ENCODE measurements around the gene PLAAT4.
A peak's percentile ranks its signal among the peaks of the same experiment; 100 is the strongest.

Gene PLAAT4

GRCh38 chr11:63507511-63507910 is 29.1 kb upstream of the PLAAT4 start:
- no peaks in the 10 kb centered on the region for H3K79me2 ChIP-seq (ENCODE audit: insufficient read depth, low read length)
- no peaks in the 10 kb centered on the region for H3K4me1 ChIP-seq (ENCODE audit: insufficient read depth, low read length)
- no peaks in the 10 kb centered on the region for H3K36me3 ChIP-seq (ENCODE audit: insufficient read depth, low read length)
- H3K27me3 ChIP-seq (ENCODE audit: insufficient read depth, low read length, poor library complexity), result no peaks in the 10 kb centered on the region
- ATAC-seq (ENCODE audit: insufficient read depth, low read depth) (no peak), DNase-seq (no peak)
- H3K27ac ChIP-seq (ENCODE audit: low read length), result no peak overlapping the region
- H3K9ac ChIP-seq (ENCODE audit: low read depth, low read length), result no peak overlapping the region
- no peak overlapping the region for H3K4me2 ChIP-seq (ENCODE audit: insufficient read depth, low read length)
- TF ChIP-seq CTCF (IDR thresholded peaks at IDR 0.05; ENCODE audit: borderline replicate concordance, extremely low read depth, low read length, poor library complexity, severe bottlenecking), result no peak
- no peak for TF ChIP-seq EZH2 (IDR thresholded peaks at IDR 0.05; ENCODE audit: borderline replicate concordance, low read depth, low read length, severe bottlenecking)
- no peak overlapping the region for H3K4me3 ChIP-seq (ENCODE audit: low read depth in 1 of 2, low read length in 2 of 2)
- H3K9me3 ChIP-seq (ENCODE audit: insufficient read depth, low read length, severe bottlenecking), result no peaks in the 10 kb centered on the region
- H4K20me1 ChIP-seq (ENCODE audit: insufficient read depth, low read length), result no peaks in the 10 kb centered on the region
- H2AFZ ChIP-seq (ENCODE audit: low read depth, low read length), result no peak overlapping the region

- Histone ChIP-seq H3K4me2 (ENCODE audit: insufficient read depth, low read length) (no peak overlapping the region), H3K36me3 (ENCODE audit: insufficient read depth, low read length) (no peaks in the 10 kb centered on the region), H3K9ac (ENCODE audit: low read depth, low read length) (no peak overlapping the region), H3K27ac (ENCODE audit: low read length) (no peak overlapping the region), H3K27me3 (ENCODE audit: insufficient read depth, low read length, poor library complexity) (no peaks in the 10 kb centered on the region), H3K9me3 (ENCODE audit: insufficient read depth, low read length, severe bottlenecking) (no peaks in the 10 kb centered on the region), H3K79me2 (ENCODE audit: insufficient read depth, low read length) (no peaks in the 10 kb centered on the region), H3K4me3 (ENCODE audit: low read depth in 1 of 2, low read length in 2 of 2) (no peak overlapping the region), H3K4me1 (ENCODE audit: insufficient read depth, low read length) (no peaks in the 10 kb centered on the region), H2AFZ (ENCODE audit: low read depth, low read length) (no peak overlapping the region), H4K20me1 (ENCODE audit: insufficient read depth, low read length) (no peaks in the 10 kb centered on the region)
- TF ChIP-seq EZH2 (IDR thresholded peaks at IDR 0.05; ENCODE audit: borderline replicate concordance, low read depth, low read length, severe bottlenecking) (no peak), CTCF (IDR thresholded peaks at IDR 0.05; ENCODE audit: borderline replicate concordance, extremely low read depth, low read length, poor library complexity, severe bottlenecking) (peak; percentile 55)
- DNase-seq (peak; percentile 16), ATAC-seq (ENCODE audit: insufficient read depth, low read depth) (peak; percentile 58; the same call in 2 of the 3 replicates)
These were observed 28.6 kb upstream of the PLAAT4 start for GRCh38 chr11:63508009-63508408.

DNA sequence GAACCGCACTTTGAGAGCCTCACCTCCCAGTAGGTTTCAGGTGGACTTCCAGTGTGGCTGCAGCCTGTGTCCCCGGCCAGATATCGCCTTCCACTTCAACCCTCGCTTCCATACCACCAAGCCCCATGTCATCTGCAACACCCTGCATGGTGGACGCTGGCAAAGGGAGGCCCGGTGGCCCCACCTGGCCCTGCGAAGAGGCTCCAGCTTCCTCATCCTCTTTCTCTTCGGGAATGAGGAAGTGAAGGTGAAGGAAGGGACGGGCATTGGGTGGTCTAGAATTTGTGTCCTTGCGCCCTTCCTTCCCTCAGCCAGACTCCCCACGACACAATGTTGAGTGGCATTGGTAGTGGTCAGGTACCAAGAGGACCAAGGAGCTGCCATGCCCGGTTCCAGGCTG is 27.9 kb upstream of the PLAAT4 start:
- no peak overlapping the region for H3K4me2 ChIP-seq (ENCODE audit: insufficient read depth, low read length)
- TF ChIP-seq EZH2 (IDR thresholded peaks at IDR 0.05; ENCODE audit: borderline replicate concordance, low read depth, low read length, severe bottlenecking) (no peak), CTCF (IDR thresholded peaks at IDR 0.05; ENCODE audit: borderline replicate concordance, extremely low read depth, low read length, poor library complexity, severe bottlenecking) (no peak)
- H3K27ac ChIP-seq (ENCODE audit: low read length), result no peak overlapping the region
- H3K4me1 ChIP-seq (ENCODE audit: insufficient read depth, low read length), result no peaks in the 10 kb centered on the region
- DNase-seq (no peak), ATAC-seq (ENCODE audit: insufficient read depth, low read depth) (no peak)
- no peaks in the 10 kb centered on the region for H3K79me2 ChIP-seq (ENCODE audit: insufficient read depth, low read length)
- H3K4me3 ChIP-seq (ENCODE audit: low read depth in 1 of 2, low read length in 2 of 2), result no peak overlapping the region
- H2AFZ ChIP-seq (ENCODE audit: low read depth, low read length), result no peak overlapping the region
- H4K20me1 ChIP-seq (ENCODE audit: insufficient read depth, low read length), result no peaks in the 10 kb centered on the region
- no peaks in the 10 kb centered on the region for H3K9me3 ChIP-seq (ENCODE audit: insufficient read depth, low read length, severe bottlenecking)
- H3K27me3 ChIP-seq (ENCODE audit: insufficient read depth, low read length, poor library complexity), result no peaks in the 10 kb centered on the region
- no peaks in the 10 kb centered on the region for H3K36me3 ChIP-seq (ENCODE audit: insufficient read depth, low read length)
- no peak overlapping the region for H3K9ac ChIP-seq (ENCODE audit: low read depth, low read length)
